Urinary bladder (tissue), 4 donors: ENCODE data around the gene FBXO15. TPM values are rescaled to one million over a fixed set of nuclear protein-coding genes. Genes with fewer than 3 reads are reported as not detected.

Experiments
- DNase-seq: peaks from one replicate; pipeline ENCODE4 v3.0.0-alpha.2; 2015; ENCODE audit errors: extremely low spot score
- H3K27ac ChIP-seq: one replicate; pipeline ENCODE4 v1.5.1; 2013; ENCODE audit warnings: low read depth, mild to moderate bottlenecking, moderate library complexity
- H3K36me3 ChIP-seq: one replicate; pipeline ENCODE4 v1.6.1; 2013; ENCODE audit warnings: mild to moderate bottlenecking, moderate library complexity; ENCODE audit not compliant: insufficient read depth
- H3K4me1 ChIP-seq: one replicate; pipeline ENCODE4 v1.6.1; 2013; ENCODE audit warnings: mild to moderate bottlenecking, moderate library complexity; ENCODE audit not compliant: insufficient read depth
- H3K4me3 ChIP-seq: one replicate; pipeline ENCODE4 v1.5.1; 2013; ENCODE audit warnings: low read depth, low read length
- WGBS: extraction: QIAGEN DNeasy Blood & Tissue Kit; methylation state at CpG from one replicate; pipeline ENCODE4 v1.1.7; 2013; 5-methylcytosine and 5-hydroxymethylcytosine counted together
- polyA plus RNA-seq: library from polyadenylated mRNA; stranded (reverse); fragments of 200-250 nt; gene quantifications from one replicate; pipeline ENCODE4 v1.2.3, GENCODE V29; 2013
- total RNA-seq: library from RNA; depleted of rRNA; stranded (reverse); fragments of >200 nt; gene quantifications from one replicate; pipeline ENCODE4 v1.2.3, GENCODE V29; 2014
- donor health status: healthy with polysubstance abuse.
- donor health status: healthy.

FBXO15 gene
- total and polyA plus RNA-seq, 2 donors, result 0.38 to 1.1 TPM

DNA sequence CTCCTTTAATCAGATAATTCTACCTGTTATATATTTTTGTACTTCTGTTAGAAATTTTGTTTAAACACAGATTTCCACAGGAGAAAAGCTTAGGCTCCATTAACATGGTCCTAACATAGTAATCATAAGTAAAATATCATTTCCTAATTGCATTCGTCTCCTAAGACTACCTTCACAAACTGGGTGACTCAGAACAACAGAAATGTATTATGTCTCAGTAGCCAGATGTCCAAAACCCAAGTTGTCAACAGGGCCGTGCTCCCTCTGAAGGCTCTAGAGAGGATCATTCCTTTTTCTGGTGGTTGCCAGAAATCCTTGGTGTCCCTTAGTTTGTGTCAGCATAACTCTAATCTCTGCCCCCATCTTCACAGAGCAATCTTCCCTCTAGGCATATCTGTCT lies 5.4 kb downstream of the FBXO15 start:
- Histone ChIP-seq H3K4me3 (no peak overlapping the region), H3K36me3 (no peaks in the 10 kb centered on the region), H3K27ac (no peak overlapping the region), H3K4me1 (no peaks in the 10 kb centered on the region)
- 63% methylated on average over 2 of the region's 2 CpGs for WGBS
- no peak for DNase-seq

DNA sequence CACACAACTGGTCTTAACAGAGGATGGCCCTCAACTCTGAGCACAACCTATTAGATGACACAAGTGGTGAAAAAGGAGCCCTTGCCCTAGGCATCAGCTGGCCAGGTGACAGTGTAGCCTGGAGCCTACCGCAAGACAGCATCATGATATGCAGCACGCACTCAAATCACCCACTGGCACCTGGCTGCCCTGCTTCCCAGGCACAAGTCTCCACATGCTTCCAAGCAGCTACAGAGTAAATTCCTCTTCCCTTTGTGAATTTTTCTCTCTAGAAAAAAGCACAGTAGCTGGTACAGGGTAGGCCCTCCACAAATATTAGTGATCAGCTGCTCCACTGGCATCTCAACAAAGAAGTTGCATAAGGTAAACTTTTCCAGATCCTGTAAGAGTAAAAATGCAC lies 6.0 kb downstream of the FBXO15 start:
- no peak for DNase-seq
- no peaks in the 10 kb centered on the region for H3K36me3 ChIP-seq
- H3K27ac ChIP-seq, result no peak overlapping the region
- WGBS, result 86% methylated on average over 2 of the region's 2 CpGs
- no peak overlapping the region for H3K4me3 ChIP-seq
- H3K4me1 ChIP-seq, result no peaks in the 10 kb centered on the region

DNA sequence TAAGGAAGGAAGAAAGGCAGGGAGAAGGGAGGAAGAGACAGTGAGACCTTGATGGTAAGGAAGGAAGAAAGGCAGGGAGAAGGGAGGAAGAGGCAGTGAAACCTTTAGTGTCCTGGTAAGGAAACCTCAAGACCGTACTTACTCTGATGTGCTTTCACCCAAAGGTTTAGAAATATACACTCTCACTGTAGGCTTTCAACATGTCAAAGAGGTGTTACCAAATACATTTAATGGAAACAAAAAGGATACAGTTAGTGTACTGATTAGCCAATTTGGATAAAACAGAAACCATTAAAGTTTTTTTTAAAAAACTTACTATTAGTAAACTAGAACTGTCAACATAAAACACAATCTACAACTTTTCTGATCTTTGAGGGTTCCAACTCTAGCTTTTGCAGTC lies 7.1 kb downstream of the FBXO15 start:
- WGBS, result 69% methylated on average over 1 of the region's 1 CpG
- no peaks in the 10 kb centered on the region for H3K4me1 ChIP-seq
- no peak overlapping the region for H3K4me3 ChIP-seq
- H3K36me3 ChIP-seq, result no peaks in the 10 kb centered on the region
- H3K27ac ChIP-seq, result no peak overlapping the region
- DNase-seq, result no peak

DNA sequence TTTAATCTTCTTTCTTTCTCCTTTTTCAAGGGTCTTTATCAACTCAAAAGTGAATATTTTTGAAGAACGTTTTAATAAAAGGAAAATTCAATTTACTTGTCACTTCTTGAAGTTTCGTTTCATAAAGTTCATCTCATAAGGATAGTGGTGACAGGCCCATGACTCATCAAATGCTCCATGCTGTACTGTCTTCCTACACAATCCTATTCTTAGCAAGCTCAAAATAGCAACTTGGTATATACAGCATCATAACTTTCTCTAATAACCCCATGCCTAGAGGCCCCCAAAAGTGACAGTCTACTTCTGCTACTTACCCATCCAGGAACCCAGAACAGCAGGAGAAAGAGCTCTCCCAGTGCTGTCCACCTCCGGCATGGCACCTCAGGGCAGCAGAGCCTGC lies 7.7 kb downstream of the FBXO15 start:
- DNase-seq, result no peak
- WGBS, result 56% methylated on average over 3 of the region's 3 CpGs
- Histone ChIP-seq H3K4me1 (no peaks in the 10 kb centered on the region), H3K27ac (no peak overlapping the region), H3K4me3 (no peak overlapping the region), H3K36me3 (no peaks in the 10 kb centered on the region)

- no peaks in the 10 kb centered on the region for H3K36me3 ChIP-seq
- DNase-seq, result no peak
- no peak overlapping the region for H3K27ac ChIP-seq
- 80% methylated on average over 2 of the region's 2 CpGs for WGBS
- no peak overlapping the region for H3K4me3 ChIP-seq
- no peaks in the 10 kb centered on the region for H3K4me1 ChIP-seq
Observed at GRCh38 chr18:74139411-74139810, 8.2 kb downstream of the FBXO15 start.

- no peak for DNase-seq
- H3K27ac ChIP-seq, result no peak overlapping the region
- 89% methylated on average over 12 of the region's 12 CpGs for WGBS
- no peak overlapping the region for H3K4me3 ChIP-seq
- H3K4me1 ChIP-seq, result no peaks in the 10 kb centered on the region
- H3K36me3 ChIP-seq, result no peaks in the 10 kb centered on the region
Observed at GRCh38 chr18:74137920-74138538, 9.6 kb downstream of the FBXO15 start.

DNA sequence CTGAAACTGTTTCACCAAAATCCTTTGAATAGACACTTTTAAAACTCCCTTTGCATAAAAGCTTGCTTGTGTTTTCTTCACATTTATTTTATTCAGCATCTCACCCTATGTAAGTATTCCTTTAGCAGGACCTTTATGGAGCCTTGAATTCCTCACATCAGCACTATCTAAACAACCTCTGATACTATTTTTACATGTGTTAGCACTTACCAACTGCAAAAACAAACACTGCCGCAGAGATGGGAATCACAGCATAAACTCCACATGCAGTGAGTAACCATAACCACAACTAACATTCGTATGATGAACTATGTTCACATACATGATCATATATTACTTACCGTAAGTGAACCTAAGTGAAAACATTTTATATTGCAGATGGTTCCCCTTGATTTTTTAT lies 15.4 kb downstream of the FBXO15 start:
- Histone ChIP-seq H3K4me3 (no peak overlapping the region), H3K27ac (no peak overlapping the region), H3K36me3 (no peaks in the 10 kb centered on the region), H3K4me1 (no peaks in the 10 kb centered on the region)
- WGBS, result 39% methylated on average over 3 of the region's 3 CpGs
- no peak for DNase-seq

- Histone ChIP-seq H3K36me3 (no peaks in the 10 kb centered on the region), H3K4me1 (no peaks in the 10 kb centered on the region), H3K4me3 (no peak overlapping the region), H3K27ac (no peak overlapping the region)
- DNase-seq, result no peak
- 87% methylated on average over 3 of the region's 3 CpGs for WGBS
Observed at GRCh38 chr18:74131124-74131523, 16.5 kb downstream of the FBXO15 start.

DNA sequence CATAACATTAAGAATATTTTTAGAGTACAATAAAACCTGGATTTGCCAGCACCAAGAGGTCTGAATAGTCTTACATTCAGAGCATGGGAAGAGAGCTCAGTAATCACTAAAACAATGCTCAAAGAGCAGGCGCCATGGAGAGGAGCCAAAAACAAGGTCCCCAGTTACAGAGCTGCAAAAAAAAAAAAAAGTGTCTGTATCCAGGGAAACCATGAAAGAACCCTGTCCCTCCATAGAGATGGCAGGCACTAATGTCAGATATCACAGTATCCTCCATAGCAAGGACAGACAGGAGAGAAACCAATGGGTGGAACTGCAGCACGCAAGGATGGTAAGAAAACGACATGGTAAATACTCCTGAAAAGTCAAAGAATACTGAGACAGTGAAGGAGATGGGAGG lies 19.5 kb downstream of the FBXO15 start:
- H3K4me1 ChIP-seq, result no peaks in the 10 kb centered on the region
- no peak overlapping the region for H3K27ac ChIP-seq
- no peak overlapping the region for H3K4me3 ChIP-seq
- DNase-seq, result no peak
- WGBS, result 69% methylated on average over 3 of the region's 3 CpGs
- H3K36me3 ChIP-seq, result no peaks in the 10 kb centered on the region

DNA sequence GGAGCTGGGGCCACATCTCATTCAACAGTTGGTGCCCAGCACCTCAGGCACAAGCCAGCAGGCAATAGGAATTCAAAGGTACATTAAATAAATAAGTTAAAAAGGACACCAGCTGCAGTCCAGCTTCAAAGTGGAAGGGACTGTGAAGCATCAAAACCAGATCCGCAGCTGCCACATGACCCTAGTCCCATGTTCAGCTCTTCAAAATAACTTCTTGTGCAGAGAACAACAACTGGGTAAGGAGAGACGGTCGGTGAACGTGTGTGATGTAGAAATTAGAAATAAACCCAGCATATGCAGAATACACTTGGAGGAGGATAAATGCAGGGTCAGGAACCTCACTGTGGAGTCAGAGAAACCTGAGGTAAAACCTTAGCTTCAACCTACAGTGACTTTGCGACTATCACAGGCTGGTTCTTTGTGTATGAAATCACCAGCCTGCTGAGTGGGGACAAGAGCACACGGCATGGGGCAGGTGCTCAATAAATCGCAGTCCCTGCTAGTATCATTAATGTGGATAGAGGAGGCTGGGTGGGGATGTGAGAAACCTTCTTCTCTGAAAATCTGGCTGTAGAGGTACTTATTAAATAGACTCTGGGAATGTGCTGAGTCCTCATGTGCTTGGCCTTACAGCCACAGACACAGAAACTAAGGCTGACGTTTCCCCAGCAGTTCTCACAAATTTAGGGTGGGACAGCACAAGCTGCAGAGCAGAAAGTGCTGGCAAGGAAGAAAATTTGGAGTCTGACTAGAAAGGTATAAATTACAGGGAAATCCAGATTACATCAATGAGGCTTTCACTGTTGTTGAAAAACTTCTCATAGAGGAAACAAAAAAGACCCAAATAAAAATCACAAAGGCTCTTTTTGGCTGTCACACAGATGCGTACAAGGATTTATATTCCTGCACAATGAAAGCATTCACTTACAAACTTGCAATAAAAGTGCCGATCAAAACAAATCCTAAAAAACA lies 20.7 kb downstream of the FBXO15 start:
- DNase-seq, result no peak
- H3K4me1 ChIP-seq, result no peaks in the 10 kb centered on the region
- no peaks in the 10 kb centered on the region for H3K36me3 ChIP-seq
- no peak overlapping the region for H3K4me3 ChIP-seq
- 49% methylated on average over 10 of the region's 10 CpGs for WGBS
- no peak overlapping the region for H3K27ac ChIP-seq

DNA sequence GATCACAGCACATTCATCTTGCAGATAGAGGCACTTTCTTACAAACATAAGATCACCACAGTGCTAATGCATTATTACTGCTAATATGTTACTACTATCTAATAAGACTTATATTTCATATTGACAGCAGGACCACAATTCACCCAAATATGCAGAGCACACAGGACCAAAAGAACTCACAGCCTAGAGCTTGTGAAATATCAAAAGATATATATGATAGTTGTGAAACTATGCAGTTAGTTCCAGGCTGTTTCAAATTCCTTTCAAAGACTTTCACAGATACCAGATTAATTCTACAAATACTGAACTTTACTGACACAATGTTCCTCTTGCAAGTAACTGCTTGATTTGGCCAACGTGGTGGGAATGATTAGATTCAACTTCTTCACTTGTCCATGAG lies 23.0 kb downstream of the FBXO15 start:
- no peak overlapping the region for H3K4me3 ChIP-seq
- no peak overlapping the region for H3K27ac ChIP-seq
- WGBS, result 77% methylated on average over 1 of the region's 1 CpG
- H3K36me3 ChIP-seq, result no peaks in the 10 kb centered on the region
- no peak for DNase-seq
- H3K4me1 ChIP-seq, result no peaks in the 10 kb centered on the region

DNA sequence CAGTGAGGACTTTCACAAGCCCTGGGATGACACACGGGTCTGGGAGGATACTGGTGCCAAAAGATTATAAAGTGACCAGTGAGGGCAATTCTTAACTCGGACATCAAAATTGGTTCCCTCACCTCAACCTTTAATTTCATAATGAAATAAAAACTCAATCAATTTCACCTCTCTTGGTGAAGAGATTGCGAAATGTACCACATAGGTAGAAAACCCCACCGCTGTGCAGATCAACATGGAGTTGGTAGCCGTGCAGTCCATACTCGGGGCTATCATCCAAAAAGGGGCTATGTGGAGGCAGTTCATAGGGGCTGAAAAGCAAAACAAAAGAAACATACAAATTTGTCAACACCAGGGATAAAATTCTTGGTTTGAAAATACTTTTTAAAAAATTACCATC lies 24.4 kb downstream of the FBXO15 start:
- Histone ChIP-seq H3K4me3 (no peak overlapping the region), H3K4me1 (no peaks in the 10 kb centered on the region), H3K36me3 (no peaks in the 10 kb centered on the region), H3K27ac (no peak overlapping the region)
- DNase-seq, result no peak
- WGBS, result 92% methylated on average over 6 of the region's 6 CpGs

DNA sequence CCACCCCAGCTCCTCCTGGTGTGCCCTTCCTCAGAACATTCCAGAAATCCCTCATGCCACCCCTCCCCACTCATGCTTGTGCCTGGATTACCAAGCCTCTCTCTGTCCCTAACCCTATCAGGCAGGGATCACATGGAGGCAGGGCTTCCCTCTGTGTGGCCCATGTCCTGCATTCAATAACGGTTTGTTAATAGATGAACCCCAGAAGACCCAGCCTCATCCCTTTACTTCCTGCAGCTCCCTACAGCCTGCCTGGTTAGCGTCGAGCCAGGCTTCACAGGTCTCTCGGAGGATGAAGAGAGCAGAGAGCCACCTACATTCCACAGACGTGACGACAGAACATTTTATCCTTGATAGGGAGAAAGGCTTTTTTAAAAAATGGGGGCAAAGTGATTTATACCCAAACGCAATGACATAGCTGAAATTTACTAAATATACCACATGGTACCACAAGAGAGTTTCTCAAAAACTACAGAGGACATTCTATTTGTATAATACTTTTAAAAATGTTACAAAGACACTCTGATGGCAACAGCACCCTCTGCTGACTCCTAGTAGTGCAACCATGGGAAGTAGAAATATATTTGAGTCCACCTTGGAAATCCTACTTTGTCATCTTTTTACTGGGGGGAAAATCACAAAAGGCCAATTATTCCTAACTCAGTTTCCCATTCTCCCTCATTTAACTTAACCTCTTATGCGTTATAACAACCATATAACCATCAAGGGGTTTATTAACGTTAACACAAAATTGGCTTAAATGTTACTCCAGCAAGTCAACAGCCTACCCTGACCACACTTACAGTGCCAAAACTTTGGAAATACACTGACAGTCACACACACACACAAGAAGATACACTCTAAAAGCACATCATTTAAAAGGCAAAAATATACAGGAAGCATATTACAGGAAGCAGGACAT lies 30.7 kb downstream of the FBXO15 start:
- no peaks in the 10 kb centered on the region for H3K36me3 ChIP-seq
- DNase-seq, result no peak
- no peak overlapping the region for H3K4me3 ChIP-seq
- 23% methylated on average over 9 of the region's 9 CpGs for WGBS
- no peaks in the 10 kb centered on the region for H3K4me1 ChIP-seq
- H3K27ac ChIP-seq, result no peak overlapping the region
